Endothelial cell of umbilical vein (primary cell): ENCODE results near the gene SPARC. TPM values are rescaled to one million over a fixed set of nuclear protein-coding genes. Genes with fewer than 3 reads are reported as not detected.

ENCODE experiments used
- BruUV-seq: library from RNA; stranded (reverse); fragments of 400-500 nt; replicated peaks from 2 replicates; lab custom pipeline; 2021; lab: Mats Ljungman, UMichigan
- CTCF ChIA-PET: fragments of 300-600, 350-600 bp; sonication (Branson Sonifier 250); formaldehyde crosslinking; loops from one replicate; lab custom pipeline; 2021; ENCODE audit warnings: antibody characterized with exemption, inconsistent platforms; lab: Charles Lee
- POLR2A ChIA-PET: fragments of 300-600, 350-600 bp; sonication (Branson Sonifier 250); formaldehyde crosslinking; loops from one replicate; lab custom pipeline; 2021; ENCODE audit warnings: antibody characterized with exemption, inconsistent platforms; lab: Charles Lee
- DNase-seq: peaks from one replicate; pipeline ENCODE4 v3.0.0-alpha.2; 2011; ENCODE audit warnings: low read depth, low spot score
- FAIRE-seq: peaks from 2 replicates; lab custom pipeline; 2011; peaks lifted over from hg19 to GRCh38; lab: Jason Lieb, UNC
- H2AFZ ChIP-seq: 2 replicates; pipeline ENCODE4 v1.6.0; 2012; ENCODE audit warnings: low read depth, low read length, control low read depth, inconsistent platforms
- H3K27ac ChIP-seq: 2 replicates; pipeline ENCODE4 v1.5.1; 2011; ENCODE audit warnings: low read depth, mild to moderate bottlenecking, control low read depth, low read length, moderate library complexity; ENCODE audit not compliant: insufficient read depth
- H3K27me3 ChIP-seq, 2 experiments: 2 replicates each; pipeline versions ENCODE4 v1.6.0 to v1.6.1; 2011; ENCODE audit warnings: low read length in 2 of 2, mixed read lengths in 1 of 2; ENCODE audit not compliant: control insufficient read depth in 2 of 2, insufficient read depth in 2 of 2
- H3K36me3 ChIP-seq, 2 experiments: 2 replicates in 1 of 2; 3 replicates in 1 of 2; pipeline ENCODE4 v1.5.1; 2011; ENCODE audit warnings: low read length in 2 of 2, mild to moderate bottlenecking in 1 of 2, moderate library complexity in 1 of 2; ENCODE audit not compliant: control insufficient read depth in 2 of 2, insufficient read depth in 2 of 2; ENCODE audit errors: extremely low read depth in 1 of 2
- H3K4me1 ChIP-seq: 3 replicates; pipeline ENCODE4 v1.5.1; 2011; ENCODE audit warnings: mild to moderate bottlenecking, low read length; ENCODE audit not compliant: control insufficient read depth, insufficient read depth; ENCODE audit errors: extremely low read depth
- H3K4me2 ChIP-seq: 2 replicates; pipeline ENCODE4 v1.6.1; 2011; ENCODE audit warnings: low read length, control low read depth, mixed read lengths; ENCODE audit not compliant: insufficient read depth
- H3K4me3 ChIP-seq, 3 experiments: fragments of 200-600 bp in 1 of 3; sonication (generic), shearing (Covaris generic) in 1 of 3; replicated peaks in 1 of 3; 2 replicates each; pipeline ENCODE4 v1.5.1; 2011 to 2016; ENCODE audit warnings: control low read depth in 3 of 3, low read length in 3 of 3, mild to moderate bottlenecking in 2 of 3, inconsistent platforms in 1 of 3, low read depth in 1 of 3, moderate library complexity in 1 of 3; ENCODE audit not compliant: insufficient read depth in 1 of 3
- H3K79me2 ChIP-seq: 2 replicates; pipeline ENCODE4 v1.6.0; 2012; ENCODE audit warnings: low read length, inconsistent platforms; ENCODE audit not compliant: control insufficient read depth, insufficient read depth
- H3K9ac ChIP-seq: replicated peaks from 2 replicates; pipeline ENCODE3; 2011; ENCODE audit warnings: low read length, control low read depth; ENCODE audit not compliant: insufficient read depth; ENCODE audit errors: extremely low read depth
- H3K9me1 ChIP-seq: replicated peaks from 3 replicates; pipeline ENCODE4 v1.6.0; 2011; ENCODE audit warnings: mild to moderate bottlenecking, low read length; ENCODE audit not compliant: control insufficient read depth, insufficient read depth; ENCODE audit errors: extremely low read depth
- H3K9me3 ChIP-seq: replicated peaks from 2 replicates; pipeline ENCODE4 v1.5.1; 2012; ENCODE audit warnings: low read length, inconsistent platforms; ENCODE audit not compliant: control insufficient read depth, insufficient read depth
- H4K20me1 ChIP-seq: replicated peaks from 2 replicates; pipeline ENCODE3; 2011; ENCODE audit warnings: mild to moderate bottlenecking, low read length; ENCODE audit not compliant: control insufficient read depth, insufficient read depth; ENCODE audit errors: extremely low read depth
- EZH2 ChIP-seq: IDR thresholded peaks from 2 replicates; pipeline ENCODE4 v1.6.1; 2012; ENCODE audit warnings: borderline replicate concordance, low read depth, mild to moderate bottlenecking, moderate library complexity, low read length, inconsistent platforms; ENCODE audit not compliant: severe bottlenecking
- FOS ChIP-seq: IDR thresholded peaks from 2 replicates; pipeline ENCODE4 v1.6.1; 2011; ENCODE audit warnings: mild to moderate bottlenecking, low read length, moderate library complexity, borderline replicate concordance; ENCODE audit not compliant: insufficient read depth
- GATA2 ChIP-seq: IDR thresholded peaks from 2 replicates; pipeline ENCODE4 v1.7.0; 2011; ENCODE audit warnings: low read depth, mild to moderate bottlenecking, moderate library complexity, mixed read lengths, low read length; ENCODE audit not compliant: insufficient read length, insufficient read depth
- JUN ChIP-seq: IDR thresholded peaks from 2 replicates; pipeline ENCODE4 v1.6.1; 2011; ENCODE audit warnings: borderline replicate concordance, low read depth; ENCODE audit not compliant: insufficient read length, insufficient read depth
- MAX ChIP-seq: IDR thresholded peaks from 2 replicates; pipeline ENCODE4 v1.6.1; 2011; ENCODE audit not compliant: insufficient read depth, insufficient read length
- MYC ChIP-seq: IDR thresholded peaks from one replicate; pipeline ENCODE4 v1.6.1; 2011; ENCODE audit warnings: mild to moderate bottlenecking, low read depth, low read length
- POLR2A ChIP-seq: IDR thresholded peaks from 2 replicates; pipeline ENCODE4 v1.6.1; 2012; ENCODE audit warnings: low read depth, mild to moderate bottlenecking, control low read depth, low read length
- POLR2AphosphoS5 ChIP-seq: IDR thresholded peaks from 2 replicates; pipeline ENCODE4 v1.6.1; 2012; ENCODE audit warnings: low read depth, mild to moderate bottlenecking, control low read depth, low read length, moderate library complexity; ENCODE audit not compliant: insufficient read depth
- dilution Hi-C: fragments of 300-500 bp; cut with MboI; formaldehyde crosslinking; loops from one replicate; pipeline ENCODE4 v1.15.0; 2019; ENCODE audit warnings: low sequenced_read_pairs; ENCODE audit not compliant: extremely low pct_ligation_motif_present
- intact Hi-C: fragments of 100-400 bp; cut with micrococcal nuclease; formaldehyde crosslinking; loops from one replicate; pipeline ENCODE4 v1.10.0; 2022
- polyA plus RNA-seq, 4 experiments: library from polyadenylated mRNA; depleted of rRNA in 3 of 4; stranded (reverse) in 3 of 4; unstranded in 1 of 4; fragments of >200 nt; gene quantifications; 2 replicates each; pipeline versions ENCODE4 v1.2.1 to v1.2.3, GENCODE V29; 2011 to 2012; ENCODE audit warnings: missing spikeins in 1 of 4
- total RNA-seq: library from RNA; stranded (reverse); gene quantifications from 2 replicates; pipeline ENCODE4 v1.2.3, GENCODE V29; 2021
- TF ChIP-seq, protein P1 (sequence below), 2 donors: IDR thresholded peaks; 1 replicate in 1 of 2; 2 replicates in 1 of 2; pipeline ENCODE4 v1.5.1; 2011; ENCODE audit warnings: low read length in 2 of 2, mild to moderate bottlenecking in 2 of 2, moderate library complexity in 2 of 2, control low read depth in 1 of 2, inconsistent platforms in 1 of 2, low read depth in 1 of 2; ENCODE audit not compliant: insufficient read depth in 1 of 2; ENCODE audit errors: extremely low read depth in 1 of 2

SPARC gene
- total and polyA plus RNA-seq, 2 donors (not counting 3 experiments of a cell fraction or from before 2014, with no cell fraction given): 2,962 to 3,114 TPM

DNA sequence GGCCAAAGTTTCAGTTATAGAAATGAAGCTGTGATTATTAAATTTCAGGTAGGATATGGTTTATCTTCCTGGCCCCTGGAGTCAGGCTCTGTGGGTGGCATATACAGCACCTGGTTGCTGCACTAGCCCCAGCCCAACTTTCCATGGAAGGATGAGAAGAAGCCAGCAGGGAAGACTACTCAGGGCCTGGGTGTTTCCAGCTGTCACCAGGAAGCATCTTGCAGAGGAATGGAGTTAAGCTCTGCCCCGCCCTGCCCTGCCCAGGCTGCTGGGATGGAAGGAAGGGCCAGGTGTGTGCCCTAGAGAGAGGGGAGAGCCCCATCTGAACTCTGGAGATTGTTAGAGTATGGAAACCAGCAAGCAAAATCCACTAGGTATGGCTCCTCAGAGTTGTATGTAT, 52.8 kb downstream of the SPARC start:
- Histone ChIP-seq H3K9me1 (no peaks in the 10 kb centered on the region), H4K20me1 (no peaks in the 10 kb centered on the region), H3K9ac (no peak overlapping the region), H3K4me2 (no peak overlapping the region), H2AFZ (no peak overlapping the region), H3K9me3 (no peaks in the 10 kb centered on the region), H3K4me3 (no peak overlapping the region), H3K79me2 (no peaks in the 10 kb centered on the region), H3K27me3 (peaks cover 3 to 4% of the 10 kb centered on the region in 2 experiments), H3K27ac (no peak overlapping the region), H3K36me3 (no peaks in the 10 kb centered on the region), H3K4me1 (no peaks in the 10 kb centered on the region)
- CTCF ChIA-PET: no interaction called here
- BruUV-seq: no TSS peak
- intact Hi-C loops: no loop called here
- FAIRE-seq: no peak
- POLR2A ChIA-PET: no interaction called here
- dilution Hi-C loops: no loop called here
- DNase-seq: no peak
- no peak for TF ChIP-seq FOS
- TF ChIP-seq MYC: no peak
- TF ChIP-seq JUN: no peak
- TF ChIP-seq POLR2A: no peak
- TF ChIP-seq EZH2: no peak
- TF ChIP-seq GATA2: no peak
- no peak for TF ChIP-seq POLR2AphosphoS5
- TF ChIP-seq, protein P1, sequence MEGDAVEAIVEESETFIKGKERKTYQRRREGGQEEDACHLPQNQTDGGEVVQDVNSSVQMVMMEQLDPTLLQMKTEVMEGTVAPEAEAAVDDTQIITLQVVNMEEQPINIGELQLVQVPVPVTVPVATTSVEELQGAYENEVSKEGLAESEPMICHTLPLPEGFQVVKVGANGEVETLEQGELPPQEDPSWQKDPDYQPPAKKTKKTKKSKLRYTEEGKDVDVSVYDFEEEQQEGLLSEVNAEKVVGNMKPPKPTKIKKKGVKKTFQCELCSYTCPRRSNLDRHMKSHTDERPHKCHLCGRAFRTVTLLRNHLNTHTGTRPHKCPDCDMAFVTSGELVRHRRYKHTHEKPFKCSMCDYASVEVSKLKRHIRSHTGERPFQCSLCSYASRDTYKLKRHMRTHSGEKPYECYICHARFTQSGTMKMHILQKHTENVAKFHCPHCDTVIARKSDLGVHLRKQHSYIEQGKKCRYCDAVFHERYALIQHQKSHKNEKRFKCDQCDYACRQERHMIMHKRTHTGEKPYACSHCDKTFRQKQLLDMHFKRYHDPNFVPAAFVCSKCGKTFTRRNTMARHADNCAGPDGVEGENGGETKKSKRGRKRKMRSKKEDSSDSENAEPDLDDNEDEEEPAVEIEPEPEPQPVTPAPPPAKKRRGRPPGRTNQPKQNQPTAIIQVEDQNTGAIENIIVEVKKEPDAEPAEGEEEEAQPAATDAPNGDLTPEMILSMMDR (IDR thresholded peaks at IDR 0.05; ENCODE audit: extremely low read depth in 1 of 2, insufficient read depth in 1 of 2, low read depth in 1 of 2, low read length in 2 of 2): no peak
- TF ChIP-seq MAX: no peak
